H1 (cell line): ENCODE measurements around the gene FRRS1. TPM values are rescaled to one million over a fixed set of nuclear protein-coding genes. Genes with fewer than 3 reads are reported as not detected.

Experiments
- CTCF ChIA-PET: fragments of 300-600 bp; sonication (Branson Sonifier 250); formaldehyde crosslinking; loops from one replicate; lab custom pipeline; 2021; ENCODE audit not compliant: partially characterized antibody; lab: Charles Lee
- POLR2A ChIA-PET: fragments of 300-600 bp; sonication (Branson Sonifier 250); formaldehyde crosslinking; loops from one replicate; lab custom pipeline; 2021; ENCODE audit warnings: inconsistent platforms; ENCODE audit not compliant: partially characterized antibody; lab: Charles Lee
- DNase-seq, 2 experiments: peaks; one replicate each; pipeline versions ENCODE4 v3.0.0 to v3.0.0-alpha.2; 2010 to 2022; ENCODE audit warnings: low spot score in 2 of 2, low read depth in 1 of 2, mixed read lengths in 1 of 2
- FAIRE-seq: peaks from 2 replicates; lab custom pipeline; 2011; peaks lifted over from hg19 to GRCh38; lab: Jason Lieb, UNC
- H2AFZ ChIP-seq: 2 replicates; pipeline ENCODE4 v1.8.1; 2012; ENCODE audit warnings: low read length, inconsistent platforms
- H2AK5ac ChIP-seq: 2 replicates; pipeline ENCODE4 v1.6.1; 2013; ENCODE audit warnings: low read depth, low read length
- H2BK120ac ChIP-seq: replicated peaks from 2 replicates; pipeline ENCODE3; 2013; ENCODE audit warnings: low read depth, low read length, inconsistent platforms
- H2BK12ac ChIP-seq: 2 replicates; pipeline ENCODE4 v1.6.1; 2013; ENCODE audit warnings: low read depth, low read length
- H2BK15ac ChIP-seq: 2 replicates; pipeline ENCODE4 v1.6.1; 2013; ENCODE audit warnings: low read length
- H2BK20ac ChIP-seq: 2 replicates; pipeline ENCODE4 v1.6.1; 2013; ENCODE audit warnings: low read length
- H2BK5ac ChIP-seq: 2 replicates; pipeline ENCODE4 v1.6.1; 2013; ENCODE audit warnings: low read depth, low read length
- H3K14ac ChIP-seq: 2 replicates; pipeline ENCODE4 v1.6.1; 2013; ENCODE audit warnings: inconsistent platforms; ENCODE audit not compliant: insufficient read length
- H3K18ac ChIP-seq: 2 replicates; pipeline ENCODE4 v1.6.1; 2013; ENCODE audit warnings: low read length; ENCODE audit errors: extremely low read depth
- H3K23ac ChIP-seq: 2 replicates; pipeline ENCODE4 v1.6.1; 2013; ENCODE audit warnings: inconsistent platforms; ENCODE audit not compliant: insufficient read length
- H3K23me2 ChIP-seq: 2 replicates; pipeline ENCODE4 v1.6.1; 2013; ENCODE audit warnings: low read depth, low read length
- H3K27ac ChIP-seq: 2 replicates; pipeline ENCODE4 v1.6.1; 2011; ENCODE audit warnings: low read depth, low read length, inconsistent platforms
- H3K27me3 ChIP-seq, 4 experiments: replicated peaks in 1 of 4; 1 replicate in 1 of 4; 2 replicates in 3 of 4; pipeline versions ENCODE4 v1.6.1 to v1.8.1; 2011 to 2013; ENCODE audit warnings: low read length in 3 of 4, mild to moderate bottlenecking in 3 of 4, inconsistent platforms in 2 of 4, mixed read lengths in 2 of 4, moderate library complexity in 1 of 4; ENCODE audit not compliant: control insufficient read depth in 3 of 4, insufficient read depth in 3 of 4; ENCODE audit errors: extremely low read depth in 1 of 4
- H3K36me3 ChIP-seq, 4 experiments: 2 replicates each; pipeline versions ENCODE4 v1.6.1 to v1.8.1; 2011 to 2013; ENCODE audit warnings: mild to moderate bottlenecking in 4 of 4, low read length in 3 of 4, moderate library complexity in 2 of 4, control low read depth in 1 of 4, inconsistent platforms in 1 of 4; ENCODE audit not compliant: insufficient read depth in 4 of 4, control insufficient read depth in 2 of 4
- H3K4ac ChIP-seq: replicated peaks from 2 replicates; pipeline ENCODE3; 2013; ENCODE audit warnings: low read length, low read depth, mixed read lengths, inconsistent platforms; ENCODE audit not compliant: insufficient read length
- H3K4me1 ChIP-seq, 4 experiments: replicated peaks in 1 of 4; 1 replicate in 1 of 4; 2 replicates in 3 of 4; pipeline versions ENCODE4 v1.6.1 to v1.8.1; 2011 to 2013; ENCODE audit warnings: low read length in 3 of 4, inconsistent platforms in 2 of 4, mixed read lengths in 1 of 4; ENCODE audit not compliant: insufficient read depth in 4 of 4, control insufficient read depth in 3 of 4
- H3K4me2 ChIP-seq, 2 experiments: 2 replicates each; pipeline versions ENCODE4 v1.6.1 to v1.8.1; 2011 to 2013; ENCODE audit warnings: low read depth in 2 of 2, low read length in 2 of 2, control low read depth in 1 of 2, inconsistent platforms in 1 of 2, mild to moderate bottlenecking in 1 of 2; ENCODE audit not compliant: insufficient read depth in 1 of 2
- H3K4me3 ChIP-seq, 4 experiments: fragments of 200-600, 300-600 bp in 1 of 4; sonication (generic), shearing (Covaris generic), sonication (Bioruptor Twin) in 1 of 4; 2 replicates each; pipeline versions ENCODE4 v1.5.1 to v1.8.1; 2011 to 2016; ENCODE audit warnings: low read length in 4 of 4, low read depth in 3 of 4, control low read depth in 2 of 4, inconsistent platforms in 2 of 4, mild to moderate bottlenecking in 2 of 4, mixed read lengths in 1 of 4, moderate library complexity in 1 of 4; ENCODE audit not compliant: insufficient read depth in 2 of 4; ENCODE audit errors: extremely low read depth in 1 of 4
- H3K56ac ChIP-seq: replicated peaks from 2 replicates; pipeline ENCODE3; 2013; ENCODE audit warnings: low read depth, mild to moderate bottlenecking, mixed read lengths, low read length, inconsistent platforms; ENCODE audit not compliant: insufficient read length
- H3K79me1 ChIP-seq: 2 replicates; pipeline ENCODE4 v1.6.1; 2013; ENCODE audit warnings: low read depth, low read length, control low read depth
- H3K79me2 ChIP-seq, 2 experiments: 2 replicates each; pipeline versions ENCODE4 v1.6.1 to v1.8.1; 2012 to 2013; ENCODE audit warnings: low read length in 2 of 2, mild to moderate bottlenecking in 2 of 2, inconsistent platforms in 1 of 2; ENCODE audit not compliant: insufficient read depth in 2 of 2, control insufficient read depth in 1 of 2
- H3K9ac ChIP-seq, 4 experiments: replicated peaks in 1 of 4; 1 replicate in 1 of 4; 2 replicates in 3 of 4; pipeline versions ENCODE4 v1.6.1 to v1.8.1; 2011 to 2013; ENCODE audit warnings: low read depth in 3 of 4, low read length in 3 of 4, control low read depth in 2 of 4, mild to moderate bottlenecking in 2 of 4, moderate library complexity in 2 of 4, inconsistent platforms in 1 of 4; ENCODE audit errors: extremely low read depth in 1 of 4
- H3K9me3 ChIP-seq, 2 experiments: 2 replicates each; pipeline versions ENCODE4 v1.6.1 to v1.8.1; 2012 to 2013; ENCODE audit warnings: mild to moderate bottlenecking in 2 of 2, moderate library complexity in 2 of 2, control low read depth in 1 of 2, inconsistent platforms in 1 of 2, low read depth in 1 of 2, low read length in 1 of 2, mixed read lengths in 1 of 2; ENCODE audit not compliant: insufficient read depth in 2 of 2
- H4K20me1 ChIP-seq, 2 experiments: replicated peaks in 1 of 2; 2 replicates each; pipeline versions ENCODE3 to v1.8.1; 2011 to 2013; ENCODE audit warnings: inconsistent platforms in 2 of 2, low read length in 2 of 2, mild to moderate bottlenecking in 1 of 2; ENCODE audit not compliant: insufficient read depth in 2 of 2, control insufficient read depth in 1 of 2
- H4K5ac ChIP-seq: 2 replicates; pipeline ENCODE4 v1.6.1; 2013; ENCODE audit warnings: low read length, low read depth, mixed read lengths, inconsistent platforms; ENCODE audit not compliant: insufficient read length
- H4K8ac ChIP-seq: 2 replicates; pipeline ENCODE4 v1.8.0; 2013; ENCODE audit warnings: mild to moderate bottlenecking, moderate library complexity, low read length, inconsistent platforms; ENCODE audit not compliant: insufficient read depth; ENCODE audit errors: extremely low read depth
- H4K91ac ChIP-seq: replicated peaks from 2 replicates; pipeline ENCODE3; 2013; ENCODE audit warnings: low read length, mixed read lengths, inconsistent platforms; ENCODE audit not compliant: insufficient read length
- CTCF ChIP-seq, 3 experiments: IDR thresholded peaks; 1 replicate in 2 of 3; 2 replicates in 1 of 3; pipeline versions ENCODE4 v1.5.1 to v1.6.1; 2011; ENCODE audit warnings: low read length in 3 of 3, mild to moderate bottlenecking in 3 of 3, inconsistent platforms in 2 of 3, low read depth in 1 of 3, moderate library complexity in 1 of 3; ENCODE audit not compliant: insufficient read depth in 1 of 3; ENCODE audit errors: control extremely low read depth in 1 of 3
- RAD21 ChIP-seq, 2 experiments: IDR thresholded peaks in 1 of 2; conservative IDR thresholded peaks in 1 of 2; 2 replicates each; pipeline ENCODE4 v1.6.1; 2011; ENCODE audit warnings: low read depth in 2 of 2, low read length in 2 of 2, improper control_type of control experiment in 1 of 2, inconsistent platforms in 1 of 2, mild to moderate bottlenecking in 1 of 2, moderate library complexity in 1 of 2
- SP2 ChIP-seq: IDR thresholded peaks from 2 replicates; pipeline ENCODE4 v1.6.1; 2012; ENCODE audit warnings: mild to moderate bottlenecking, low read length, inconsistent platforms
- WGBS, 2 experiments: shearing (Covaris generic) in 1 of 2; methylation state at CpG; one replicate each; pipeline versions ENCODE4 v1.1.6 to v1.1.7; 2013 to 2015; ENCODE audit warnings: low lambda C conversion rate in 2 of 2, mixed read lengths in 2 of 2, inconsistent platforms in 1 of 2, low coverage in 1 of 2, missing lambda C conversion rate in 1 of 2; ENCODE audit not compliant: insufficient replicate concordance in 2 of 2, insufficient coverage in 1 of 2, insufficient read length in 1 of 2; ENCODE audit errors: extremely low coverage in 1 of 2, missing lambda C conversion rate in 1 of 2; 5-methylcytosine and 5-hydroxymethylcytosine counted together
- polyA plus RNA-seq, 7 experiments: library from polyadenylated mRNA; depleted of rRNA in 3 of 7; stranded (reverse) in 5 of 7; unstranded in 2 of 7; fragments of >200 nt in 5 of 7; fragments of 200-250 nt in 2 of 7; gene quantifications; 1 replicate in 5 of 7; 2 replicates in 1 of 7; 4 replicates in 1 of 7; pipeline versions ENCODE4 v1.2.1 to v1.2.3, GENCODE V29; 2011 to 2013; ENCODE audit warnings: missing spikeins in 2 of 7, mixed read lengths in 2 of 7
- total RNA-seq: library from RNA; stranded (reverse); fragmentation: NEBNext Ultra II Directional; extraction: Animal tissue kit (Norgen Biotek cat#: 25700); gene quantifications from 2 replicates; pipeline ENCODE4 v1.2.1, GENCODE V29; 2021

Gene FRRS1
- total and polyA plus RNA-seq, 2 of the 8 experiments (the other 6 are each of a cell fraction or from before 2014, with no cell fraction given): 3.5 to 6.5 TPM

DNA sequence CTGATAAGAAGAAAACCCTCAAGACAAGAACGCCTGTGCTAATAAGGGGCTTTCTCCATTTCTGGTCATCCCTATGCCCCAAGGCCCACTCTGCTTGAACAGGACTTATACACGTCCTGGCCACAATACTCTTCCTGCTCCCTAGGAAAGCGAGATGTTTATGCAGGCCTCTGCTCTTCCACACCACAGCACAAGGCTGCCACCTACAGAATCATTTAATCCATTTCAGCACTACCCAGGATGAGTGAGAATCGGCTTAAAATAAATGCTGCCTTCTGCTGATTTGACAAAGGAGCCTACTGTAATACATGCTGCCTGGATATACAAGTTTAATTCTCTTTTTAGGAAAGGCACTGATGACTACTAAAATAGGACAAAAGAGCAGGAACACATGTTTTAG, 29.4 kb downstream of the FRRS1 start:
- Histone ChIP-seq H2BK20ac (no peak overlapping the region), H3K79me2 (no peaks in the 10 kb centered on the region), H4K20me1 (no peaks in the 10 kb centered on the region), H2BK5ac (no peak overlapping the region), H3K14ac (no peak overlapping the region), H3K36me3 (peaks cover 0 to 2% (median 0%) of the 10 kb centered on the region in 4 experiments; a peak in 2 of 8 replicates), H3K27ac (no peak overlapping the region), H2BK120ac (no peak overlapping the region), H3K4me2 (no peak overlapping the region), H3K4me3 (no peak overlapping the region), H3K56ac (no peak overlapping the region), H2AK5ac (no peak overlapping the region), H3K79me1 (no peaks in the 10 kb centered on the region), H3K23ac (no peak overlapping the region), H2AFZ (no peak overlapping the region), H3K18ac (no peak overlapping the region), H3K4ac (no peak overlapping the region), H4K91ac (no peak overlapping the region), H4K8ac (no peak overlapping the region), H3K23me2 (no peaks in the 10 kb centered on the region), H3K9me3 (no peaks in the 10 kb centered on the region), H2BK15ac (no peak overlapping the region), H4K5ac (no peak overlapping the region), H2BK12ac (no peak overlapping the region), H3K27me3 (no peaks in the 10 kb centered on the region), H3K9ac (no peak overlapping the region), H3K4me1 (no peaks in the 10 kb centered on the region)
- DNase-seq (no peak), FAIRE-seq (peak; percentile 60)
- POLR2A ChIA-PET: no interaction called here
- 38% methylated on average over 4 of the region's 4 CpGs; no CpG with 5 or more reads in 1 of the 2 experiments for WGBS, 2 experiments
- CTCF ChIA-PET: interaction anchor here (0.6 to 0.9 kb wide), 2 partner anchors 19 to 407 kb away, joined by 3 read pairs; no protein-coding TSS in a partner anchor
- TF ChIP-seq SP2 (no peak), CTCF (IDR thresholded peaks at IDR 0.05; ENCODE audit: control extremely low read depth in 1 of 3, insufficient read depth in 1 of 3, low read depth in 1 of 3, low read length in 3 of 3) (peak; percentile 9 to 74 (median 72)), RAD21 (IDR thresholded peaks at IDR 0.05 in 1 of 2, conservative IDR thresholded peaks at IDR 0.05 in 1 of 2; ENCODE audit: low read depth in 2 of 2, low read length in 2 of 2) (peak; percentile 87 to 88)
